DMS53 treated with DMSO at 0.1 percent for 48 hours (cell line): Measurements from ENCODE around the gene NUBP1.
"Not testable (repeated sequence)": the region's sequence is repeated elsewhere in the genome, so short reads cannot be mapped to it uniquely, and the experiment has no call there.

ENCODE experiments used
- DNase-seq: peaks from one replicate; lab custom pipeline; 2025; ENCODE audit not compliant: unreplicated experiment; lab: John Stamatoyannopoulos, UW

NUBP1 gene

GRCh38 chr16:10743610-10744369, at the start of gene NUBP1:
Gene NUBP1 (plus strand): TSS chr16:10743842. CDS start chr16:10743864, 22 bp downstream.
- peak; percentile 63 for DNase-seq

- no peak for DNase-seq
Measured at GRCh38 chr16:10693889-10694288, 49.8 kb upstream of the NUBP1 start.

DNA sequence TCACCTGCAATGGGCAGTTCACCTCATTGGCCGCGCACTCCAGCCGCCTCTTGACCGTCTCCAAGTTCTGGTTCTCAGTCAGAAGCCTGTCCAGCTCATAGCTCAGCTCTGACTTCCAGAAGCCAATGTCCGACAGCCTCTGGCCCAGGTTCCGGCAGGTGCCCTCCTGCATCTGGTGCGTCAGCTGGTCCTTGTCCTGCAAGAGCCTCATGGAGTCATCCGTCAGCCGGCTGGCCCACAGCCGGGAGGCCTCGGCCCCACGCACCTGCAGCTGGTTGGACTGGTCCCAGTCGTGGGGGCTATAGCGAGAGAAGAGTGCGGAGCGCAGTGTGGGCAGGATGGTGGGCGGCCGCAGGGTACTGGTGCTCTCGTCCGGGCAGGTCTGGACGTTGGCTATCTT, 49.3 kb upstream of the NUBP1 start:
- no peak for DNase-seq

GRCh38 chr16:10694830-10695229, 48.8 kb upstream of the NUBP1 start, which contains the start of gene TEKT5:
Gene TEKT5 (minus strand): TSS chr16:10694930. CDS start chr16:10694873, 57 bp downstream.
- peak; percentile 0 for DNase-seq

GRCh38 chr16:10699756-10700155, 43.9 kb upstream of the NUBP1 start:
- DNase-seq: no peak

- no peak for DNase-seq
Measured at GRCh38 chr16:10708969-10709368, 34.7 kb upstream of the NUBP1 start.

DNA sequence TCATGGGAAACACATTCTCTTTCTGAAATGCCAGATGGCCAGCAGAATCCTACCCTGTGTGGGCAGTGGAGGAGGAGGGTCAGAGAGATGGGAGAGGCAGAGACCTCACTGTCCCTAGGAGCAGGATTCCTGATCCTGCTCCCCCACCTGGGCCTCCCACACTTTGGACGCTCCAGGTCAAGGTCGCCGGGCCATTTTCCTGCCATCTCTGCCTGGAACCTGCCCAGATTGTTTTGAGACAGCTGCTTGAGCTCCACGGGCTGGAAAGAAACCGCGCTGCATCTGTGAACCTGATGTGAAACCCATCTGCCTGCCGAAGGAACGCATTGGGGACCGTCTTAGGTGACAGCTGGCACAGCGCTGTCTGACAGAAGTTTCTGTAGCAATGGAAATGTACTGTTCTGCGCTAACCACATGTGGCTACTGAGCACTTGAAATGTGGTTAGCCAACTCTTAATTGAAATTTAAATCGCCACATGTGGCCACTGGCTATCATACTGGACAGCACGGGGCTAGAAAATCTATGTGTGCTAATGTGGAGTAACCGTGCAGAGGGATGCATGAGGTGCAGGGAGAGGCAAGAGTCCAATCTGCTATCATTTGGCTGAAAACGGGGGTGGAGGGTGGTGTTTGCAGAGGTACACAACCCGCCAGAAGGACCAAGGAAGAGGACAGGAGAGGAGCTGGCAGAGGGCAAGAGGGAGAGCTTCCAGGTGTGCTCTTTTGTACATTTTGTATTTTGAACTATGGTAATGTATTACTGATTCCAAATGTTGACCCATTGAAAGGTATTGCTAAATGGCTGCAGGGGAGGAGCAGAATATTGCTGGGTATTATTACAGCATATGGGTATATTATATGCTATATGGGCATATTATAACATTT, 15.4 kb upstream of the NUBP1 start:
- no peak for DNase-seq

GRCh38 chr16:10729104-10730048, 14.3 kb upstream of the NUBP1 start:
- DNase-seq: peak; percentile 77

- DNase-seq: no peak
Measured at GRCh38 chr16:10731790-10732189, 11.9 kb upstream of the NUBP1 start.

DNA sequence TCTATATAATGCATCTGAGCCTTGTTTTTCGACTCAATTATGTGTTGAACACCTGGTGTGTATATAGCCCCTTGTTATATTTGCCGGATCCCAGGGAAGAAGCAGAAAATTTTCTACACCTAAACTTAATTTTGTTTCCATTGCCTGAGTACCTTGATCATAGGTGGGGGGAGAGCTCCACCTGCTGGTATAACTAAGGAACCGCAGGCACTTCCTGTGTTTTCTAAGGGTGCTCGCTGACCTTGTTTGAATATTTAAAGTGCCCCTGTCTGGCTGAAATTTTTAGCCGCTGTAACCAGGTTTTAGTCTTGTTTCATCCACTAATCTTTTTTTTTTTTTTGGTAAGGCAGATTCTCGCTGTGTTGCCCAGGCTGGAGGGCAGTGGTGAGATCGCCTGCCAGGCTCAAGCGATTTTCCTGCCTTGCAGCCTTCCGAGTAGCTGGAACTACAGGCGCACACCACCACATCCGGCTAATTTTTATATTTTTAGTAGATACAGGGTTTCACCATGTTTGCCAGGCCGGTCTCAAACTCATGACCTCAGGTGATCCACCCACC, 6.5 kb upstream of the NUBP1 start:
- peak; percentile 61 for DNase-seq

DNA sequence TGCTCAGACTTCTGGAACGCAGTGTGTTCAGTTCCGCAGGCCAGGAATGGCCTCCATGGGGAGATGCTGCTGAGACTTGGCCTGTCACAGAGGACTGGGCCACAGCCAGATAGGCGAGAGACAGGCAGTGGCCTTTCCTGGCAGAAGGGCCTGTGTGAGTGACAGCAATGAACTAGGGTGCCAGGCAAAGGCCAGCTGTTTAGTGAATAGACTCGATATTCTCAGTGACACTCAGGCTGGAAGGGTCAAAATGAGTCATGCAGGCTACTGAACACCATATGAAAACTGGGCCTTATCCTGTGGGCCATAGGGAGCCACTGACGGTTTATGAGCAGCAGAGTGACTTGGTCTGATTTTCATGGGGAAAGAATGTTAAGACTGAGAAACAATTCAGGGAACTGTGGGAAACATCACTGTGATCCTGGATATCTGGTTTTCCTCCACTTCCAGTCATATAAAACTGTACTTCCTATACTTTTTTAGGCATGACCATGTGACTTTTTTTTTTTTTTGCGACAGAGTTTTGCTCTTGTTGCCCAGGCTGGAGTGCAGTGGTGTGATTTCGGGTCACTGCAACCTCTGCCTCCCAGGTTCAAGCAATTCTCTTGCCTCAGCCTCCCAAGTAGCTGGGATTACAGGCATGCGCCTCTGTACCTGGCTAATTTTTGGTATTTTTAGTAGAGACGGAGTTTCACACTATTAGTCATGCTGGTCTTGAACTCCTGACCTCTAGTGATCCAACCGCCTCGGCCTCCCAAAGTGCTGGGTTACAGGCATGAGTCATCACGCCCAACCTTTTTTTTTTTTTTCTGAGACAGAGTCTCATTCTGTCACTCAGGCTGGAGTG, 5.2 kb upstream of the NUBP1 start:
- DNase-seq: no peak

- DNase-seq: no peak
Measured at GRCh38 chr16:10740000-10740844, 3.4 kb upstream of the NUBP1 start.

DNA sequence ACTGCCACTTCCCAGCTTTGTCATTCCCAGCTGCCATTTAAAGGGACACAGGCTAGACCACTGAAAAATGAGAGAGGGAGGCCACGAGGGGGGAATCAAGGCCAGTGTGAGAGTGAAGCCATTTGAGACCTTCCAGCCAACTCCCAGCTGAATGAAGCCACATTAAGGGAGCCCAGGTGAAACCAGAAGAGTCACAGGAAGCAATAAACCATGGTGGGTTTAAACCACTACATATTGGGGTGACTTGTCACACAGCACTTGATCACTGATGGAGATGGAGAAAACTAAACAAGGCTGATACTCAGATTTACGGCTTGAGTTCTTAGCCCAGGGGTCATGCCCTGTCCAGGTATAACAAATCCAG, 2.8 kb upstream of the NUBP1 start:
- DNase-seq: no peak

DNA sequence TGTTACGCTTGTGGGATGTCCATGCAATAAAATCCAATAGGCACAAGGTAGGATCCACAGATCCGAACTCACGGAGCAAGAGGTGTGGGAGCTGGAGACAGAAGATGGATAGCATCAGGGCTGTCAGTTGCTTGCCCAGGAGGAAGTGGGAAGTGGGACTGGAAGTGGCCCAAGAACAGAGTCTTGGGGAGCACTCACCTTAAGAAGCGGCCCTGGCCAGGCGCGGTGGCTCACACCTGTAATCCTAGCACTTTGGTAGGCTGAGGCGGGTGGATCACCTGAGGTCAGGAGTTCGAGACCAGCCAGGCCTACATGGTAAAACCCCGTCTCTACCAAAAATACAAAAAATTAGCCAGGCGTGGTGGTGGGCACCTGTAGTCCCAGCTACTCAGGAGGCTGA, 2.4 kb upstream of the NUBP1 start:
- DNase-seq: not testable (repeated sequence)

GRCh38 chr16:10741844-10742243, 1.8 kb upstream of the NUBP1 start:
- DNase-seq: no peak

GRCh38 chr16:10743227-10743609, 424 bp upstream of the NUBP1 start:
- DNase-seq: no peak

- no peak for DNase-seq
Measured at GRCh38 chr16:10744370-10745030, 858 bp downstream of the NUBP1 start.

DNA sequence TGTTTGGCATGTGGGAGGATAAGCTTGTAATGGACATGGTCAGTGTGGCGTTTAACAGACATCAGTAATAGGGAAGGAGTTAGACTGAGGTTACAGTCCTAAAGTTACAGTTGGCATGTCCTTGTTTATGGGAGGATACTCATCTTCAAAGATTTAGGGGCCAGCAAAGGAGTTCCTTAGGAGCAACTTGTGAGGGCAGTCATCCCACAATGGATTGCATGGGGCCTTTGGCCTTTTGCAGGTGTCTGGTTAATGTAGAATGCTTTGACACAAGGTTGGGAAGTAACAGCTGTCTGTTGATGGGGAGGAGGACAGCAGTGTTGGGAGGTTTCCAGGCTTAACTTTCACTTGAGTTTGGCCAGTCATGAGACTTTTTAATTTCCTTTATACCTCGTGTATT, 2.2 kb downstream of the NUBP1 start:
- DNase-seq: no peak
